Posterior vena cava (tissue), 2 donors: ENCODE data around the gene ATP11A. TPM values are rescaled to one million over a fixed set of nuclear protein-coding genes. Genes with fewer than 3 reads are reported as not detected.

ENCODE experiments used
- DNase-seq: peaks from one replicate; pipeline ENCODE4 v3.0.0-alpha.2; 2020; ENCODE audit warnings: low spot score
- intact Hi-C, 2 donors: fragments of 100-400 bp; cut with DNase I; formaldehyde crosslinking; loops; one replicate each; pipeline versions ENCODE4 v1.14.1 to v1.14.2; 2022 to 2023
- total RNA-seq, 2 donors: library from RNA; stranded (reverse); fragmentation: NEBNext Ultra II Directional; extraction: Animal tissue kit (Norgen Biotek cat#: 25700); gene quantifications; one replicate each; pipeline ENCODE4 v1.2.1, GENCODE V29; 2021
- donor health status: DM: yes; HTN: yes; CAD: no.
- donor health status: DM: yes; HTN: yes; CAD: no.

The ATP11A gene
- total RNA-seq, 2 donors from 2014 or later: 52.4 to 55.5 TPM

GRCh38 chr13:112885242-112885781 is 195.5 kb downstream of the ATP11A start:
- DNase-seq: no peak
- intact Hi-C loops: no loop called here

GRCh38 chr13:112885782-112886268 is 196.0 kb downstream of the ATP11A start:
- peak; percentile 93 for DNase-seq
- intact Hi-C loops: no loop called here

- intact Hi-C loops: no loop called here
- DNase-seq: peak; percentile 79
These were observed 197.3 kb downstream of the ATP11A start for GRCh38 chr13:112887151-112887550.

- peak; percentile 73 for DNase-seq
- intact Hi-C loops: no loop called here
These were observed 197.7 kb downstream of the ATP11A start for GRCh38 chr13:112887557-112887991.

- intact Hi-C loops: no loop called here
These were observed 198.6 kb downstream of the ATP11A start for GRCh38 chr13:112888238-112889111.

GRCh38 chr13:112889351-112890290 is 199.8 kb downstream of the ATP11A start:
- intact Hi-C loops: no loop called here
- DNase-seq: peak; percentile 79

More at GRCh38 chr13:112888238-112889111, 198.6 kb downstream of the ATP11A start:
- DNase-seq: peak; percentile 55

GRCh38 chr13:112890316-112891145 is 200.7 kb downstream of the ATP11A start:
- peak; percentile 47 for DNase-seq
- intact Hi-C loops: no loop called here

- intact Hi-C loops: no loop called here
These were observed 201.9 kb downstream of the ATP11A start for GRCh38 chr13:112891477-112892401.

GRCh38 chr13:112892426-112893206 is 202.8 kb downstream of the ATP11A start:
- intact Hi-C loops: no loop called here
- peak; percentile 76 for DNase-seq

More at GRCh38 chr13:112891477-112892401, 201.9 kb downstream of the ATP11A start:
- peak; percentile 76 for DNase-seq

GRCh38 chr13:112893207-112893569 is 203.3 kb downstream of the ATP11A start:
- peak; percentile 35 for DNase-seq
- intact Hi-C loops: no loop called here

- intact Hi-C loops: no loop called here
- peak; percentile 80 for DNase-seq
These were observed 204.0 kb downstream of the ATP11A start for GRCh38 chr13:112893570-112894422.

- intact Hi-C loops: no loop called here
- DNase-seq: no peak
These were observed 204.5 kb downstream of the ATP11A start for GRCh38 chr13:112894423-112894672.

- peak; percentile 78 for DNase-seq
- intact Hi-C loops: no loop called here
These were observed 205.0 kb downstream of the ATP11A start for GRCh38 chr13:112894673-112895481.

GRCh38 chr13:112895521-112896465 is 206.0 kb downstream of the ATP11A start:
- DNase-seq: peak; percentile 64

More at GRCh38 chr13:112895521-112896465, 206.0 kb downstream of the ATP11A start:
- intact Hi-C loops: no loop called here
